AG04450 (cell line): ENCODE measurements around the gene METTL9. TPM values are rescaled to one million over a fixed set of nuclear protein-coding genes. Genes with fewer than 3 reads are reported as not detected.
"Not testable (repeated sequence)": the region's sequence is repeated elsewhere in the genome, so short reads cannot be mapped to it uniquely, and the experiment has no call there.

Experiments
- CTCF ChIA-PET: fragments of 300-600, 350-600 bp; formaldehyde crosslinking; extraction: SDS; loops from one replicate; lab custom pipeline; 2022; ENCODE audit warnings: antibody characterized with exemption, inconsistent platforms; lab: Charles Lee
- POLR2A ChIA-PET: fragments of 350-600 bp; formaldehyde crosslinking; extraction: SDS; loops from one replicate; lab custom pipeline; 2021; ENCODE audit warnings: antibody characterized with exemption, inconsistent platforms; lab: Yijun Ruan, JAX
- DNase-seq: peaks from one replicate; pipeline ENCODE4 v3.0.0-alpha.2; 2011; ENCODE audit warnings: low read depth, low spot score
- H3K27ac ChIP-seq: one replicate; pipeline ENCODE4 v1.5.1; 2012; ENCODE audit warnings: low read depth, low read length, control low read depth
- H3K27me3 ChIP-seq: one replicate; pipeline ENCODE4 v1.6.0; 2012; ENCODE audit warnings: low read length; ENCODE audit not compliant: control insufficient read depth, insufficient read depth
- H3K4me3 ChIP-seq: 2 replicates; pipeline ENCODE4 v1.5.1; 2011; ENCODE audit warnings: mild to moderate bottlenecking, low read depth, low read length, control low read depth
- H3K9me3 ChIP-seq: 2 replicates; pipeline ENCODE4 v1.5.1; 2012; ENCODE audit warnings: low read length; ENCODE audit not compliant: control insufficient read depth, insufficient read depth
- CTCF ChIP-seq: IDR thresholded peaks from 2 replicates; pipeline ENCODE4 v1.5.1; 2011; ENCODE audit warnings: low read depth, low read length, control low read depth, inconsistent platforms
- polyA plus RNA-seq: library from polyadenylated mRNA; depleted of rRNA; stranded (reverse); fragments of >200 nt; gene quantifications from 2 replicates; pipeline ENCODE4 v1.2.3, GENCODE V29; 2011

METTL9 gene
- polyA plus RNA-seq, 1 experiment, result 142 TPM

GRCh38 chr16:21683184-21683583 lies 83.8 kb downstream of the METTL9 start:
- no peak for TF ChIP-seq CTCF
- H3K27ac ChIP-seq, result no peak overlapping the region
- CTCF ChIA-PET, result interaction anchor here (0.7 to 1.4 kb wide), 2 partner anchors 26 to 321 kb away, joined by 3 to 6 read pairs; no protein-coding TSS in a partner anchor
- H3K9me3 ChIP-seq, result no peaks in the 10 kb centered on the region; the same call in 1 of the 2 replicates
- H3K4me3 ChIP-seq, result no peak overlapping the region
- no peak for DNase-seq
- POLR2A ChIA-PET, result no interaction called here
- H3K27me3 ChIP-seq, result no peaks in the 10 kb centered on the region

GRCh38 chr16:21684199-21684598 lies 84.8 kb downstream of the METTL9 start:
- no peaks in the 10 kb centered on the region for H3K27me3 ChIP-seq
- CTCF ChIA-PET, result interaction anchor here (1.4 kb wide), 1 partner anchor 27 kb away, joined by 6 read pairs; no protein-coding TSS in a partner anchor
- POLR2A ChIA-PET, result no interaction called here
- no peak for DNase-seq
- H3K27ac ChIP-seq, result no peak overlapping the region
- no peak overlapping the region for H3K4me3 ChIP-seq
- H3K9me3 ChIP-seq, result no peaks in the 10 kb centered on the region; the same call in 1 of the 2 replicates
- peak; percentile 44 for TF ChIP-seq CTCF

GRCh38 chr16:21685034-21685455 lies 85.7 kb downstream of the METTL9 start:
- no peak for DNase-seq
- Histone ChIP-seq H3K27me3 (no peaks in the 10 kb centered on the region), H3K9me3 (no peaks in the 10 kb centered on the region; the same call in 1 of the 2 replicates), H3K4me3 (no peak overlapping the region), H3K27ac (no peak overlapping the region)
- ChIA-PET CTCF (interaction anchor here (1.4 kb wide), 1 partner anchor 28 kb away, joined by 6 read pairs; no protein-coding TSS in a partner anchor), POLR2A (no interaction called here)
- TF ChIP-seq CTCF, result no peak

GRCh38 chr16:21689107-21689506 lies 89.7 kb downstream of the METTL9 start:
- no peak for DNase-seq
- POLR2A ChIA-PET, result no interaction called here
- Histone ChIP-seq H3K4me3 (no peak overlapping the region), H3K27me3 (no peaks in the 10 kb centered on the region), H3K9me3 (no peaks in the 10 kb centered on the region; the same call in 1 of the 2 replicates), H3K27ac (no peak overlapping the region)
- TF ChIP-seq CTCF, result no peak
- CTCF ChIA-PET, result no interaction called here

GRCh38 chr16:21690967-21691366 lies 91.6 kb downstream of the METTL9 start:
- DNase-seq, H3K27ac ChIP-seq, H3K9me3 ChIP-seq, H3K27me3 ChIP-seq, POLR2A ChIA-PET, H3K4me3 ChIP-seq: not testable (repeated sequence)
- CTCF ChIA-PET, result interaction anchor here (1.1 kb wide), 1 partner anchor 18 kb away, joined by 3 read pairs; no protein-coding TSS in a partner anchor
